NCI-H1105 treated with DMSO at 0.1 percent for 48 hours (cell line): ENCODE data around the gene CCDC18.
"Not testable (repeated sequence)": the region's sequence is repeated elsewhere in the genome, so short reads cannot be mapped to it uniquely, and the experiment has no call there.

Source experiments
- DNase-seq: peaks from one replicate; lab custom pipeline; 2025; lab: John Stamatoyannopoulos, UW

The CCDC18 gene

GRCh38 chr1:93180723-93181613, at the start of gene CCDC18:
Gene CCDC18, plus strand, starts transcription at chr1:93180724. Its CDS starts 2,638 bp downstream, at chr1:93183362.
- peak; percentile 74 for DNase-seq

- no peak for DNase-seq
Measured at GRCh38 chr1:93132638-93133037, 47.9 kb upstream of the CCDC18 start.

- DNase-seq = no peak
Measured at GRCh38 chr1:93136445-93136844, 44.1 kb upstream of the CCDC18 start.

- no peak for DNase-seq
Measured at GRCh38 chr1:93137604-93138292, 42.8 kb upstream of the CCDC18 start.

- DNase-seq = no peak
Measured at GRCh38 chr1:93140106-93140505, 40.4 kb upstream of the CCDC18 start.

GRCh38 chr1:93142161-93142560, 38.4 kb upstream of the CCDC18 start:
- DNase-seq = no peak

GRCh38 chr1:93143136-93143535, 37.4 kb upstream of the CCDC18 start:
- no peak for DNase-seq

- no peak for DNase-seq
Measured at GRCh38 chr1:93143769-93144168, 36.8 kb upstream of the CCDC18 start.

GRCh38 chr1:93148001-93148400, 32.5 kb upstream of the CCDC18 start:
- DNase-seq = no peak

GRCh38 chr1:93150729-93151128, 29.8 kb upstream of the CCDC18 start:
- DNase-seq = no peak

GRCh38 chr1:93151474-93151873, 29.1 kb upstream of the CCDC18 start:
- DNase-seq = no peak

GRCh38 chr1:93152835-93153234, 27.7 kb upstream of the CCDC18 start:
- DNase-seq = no peak

- DNase-seq = no peak
Measured at GRCh38 chr1:93154898-93155297, 25.6 kb upstream of the CCDC18 start.

GRCh38 chr1:93155335-93155734, 25.2 kb upstream of the CCDC18 start:
- DNase-seq = no peak

GRCh38 chr1:93159337-93159736, 21.2 kb upstream of the CCDC18 start:
- no peak for DNase-seq

GRCh38 chr1:93163314-93163713, 17.2 kb upstream of the CCDC18 start:
- not testable (repeated sequence) for DNase-seq

GRCh38 chr1:93164816-93165215, 15.7 kb upstream of the CCDC18 start:
- no peak for DNase-seq

- not testable (repeated sequence) for DNase-seq
Measured at GRCh38 chr1:93165895-93166294, 14.6 kb upstream of the CCDC18 start.

GRCh38 chr1:93167006-93167405, 13.5 kb upstream of the CCDC18 start:
- DNase-seq = no peak

GRCh38 chr1:93170141-93170678, 10.3 kb upstream of the CCDC18 start:
- DNase-seq = not testable (repeated sequence)

GRCh38 chr1:93171549-93172034, 8.9 kb upstream of the CCDC18 start:
- no peak for DNase-seq

- no peak for DNase-seq
Measured at GRCh38 chr1:93172778-93173177, 7.7 kb upstream of the CCDC18 start.

GRCh38 chr1:93174638-93175037, 5.9 kb upstream of the CCDC18 start:
- not testable (repeated sequence) for DNase-seq
